ENCODE measurements around the gene PERP. TPM values are rescaled to one million over a fixed set of nuclear protein-coding genes. Genes with fewer than 3 reads are reported as not detected.

PERP gene
- total RNA-seq, 1 donor from 2014 or later, result 33.2 TPM

- no peak for DNase-seq
- Histone ChIP-seq H3K4me1 (no peaks in the 10 kb centered on the region), H3K27me3 (no peaks in the 10 kb centered on the region), H3K9me3 (no peaks in the 10 kb centered on the region), H3K4me3 (no peak overlapping the region), H3K27ac (no peak overlapping the region), H3K36me3 (no peaks in the 10 kb centered on the region)
- TF ChIP-seq CTCF (IDR thresholded peaks at IDR 0.05), result no peak
- ATAC-seq, result no peak
- intact Hi-C loops (cut with DNase I), result no loop called here
Observed at GRCh38 chr6:138044458-138044857, 62.8 kb downstream of the PERP start.

Other genes starting within 250 kb of the PERP start
- 45.9 TPM for gene TNFAIP3, start 240.2 kb downstream of the PERP start, total RNA-seq
- 27.2 TPM for gene ARFGEF3, start 54.5 kb upstream of the PERP start, total RNA-seq
- gene PBOV1, start 111.1 kb upstream of the PERP start, total RNA-seq, result not detected

Measured in upper lobe of right lung (tissue), 1 donor.